ENCODE results near the gene B4GALT1. TPM values are rescaled to one million over a fixed set of nuclear protein-coding genes. Genes with fewer than 3 reads are reported as not detected.

Gene B4GALT1
- total RNA-seq, 1 experiment from 2014 or later = 19.1 TPM

DNA sequence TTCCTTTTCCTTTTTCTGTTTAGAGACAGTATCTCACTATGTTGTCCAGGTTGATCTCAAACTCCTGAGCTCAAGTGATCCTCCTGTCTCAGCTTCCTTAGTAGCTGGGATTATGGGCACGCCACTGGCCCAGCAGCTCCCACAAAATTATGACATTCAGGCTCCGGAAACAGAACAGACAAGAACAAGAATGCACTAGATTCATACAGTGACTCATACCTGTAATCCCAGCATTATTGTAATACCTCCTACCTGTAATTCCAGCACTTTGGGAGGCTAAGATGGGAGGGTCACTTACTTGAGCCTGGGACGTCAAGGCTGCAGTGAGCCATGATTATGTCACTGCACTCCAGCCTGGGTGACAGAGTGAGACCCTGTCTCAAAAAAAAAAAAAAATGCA is 26.7 kb upstream of the B4GALT1 start:
- ChIA-PET CTCF (interaction anchor here (0.6 kb wide), 1 partner anchor 68 kb away, joined by 5 read pairs; no protein-coding TSS in a partner anchor), POLR2A (no interaction called here)
- DNase-seq (ENCODE audit: low spot score) = no peak
- Mint-ChIP-seq H3K27ac (no peak overlapping the region), H3K9me3 (no peaks in the 10 kb centered on the region), H3K4me3 (no peak overlapping the region), H3K27me3 (ENCODE audit: low read depth) (no peaks in the 10 kb centered on the region; the same call in 1 of the 2 replicates), H3K36me3 (no peaks in the 10 kb centered on the region), H3K4me1 (no peaks in the 10 kb centered on the region; the same call in 1 of the 2 replicates)
- TF ChIP-seq GABPB1 (CRISPR knock-in tag; IDR thresholded peaks at IDR 0.05) (no peak), TP53 (CRISPR knock-in tag; IDR thresholded peaks at IDR 0.05) (no peak), ZNF317 (CRISPR knock-in tag; IDR thresholded peaks at IDR 0.05; ENCODE audit: borderline replicate concordance, low read depth) (no peak), JAZF1 (CRISPR knock-in tag; IDR thresholded peaks at IDR 0.05) (no peak), CBFB (CRISPR knock-in tag; IDR thresholded peaks at IDR 0.05; ENCODE audit: low read depth) (no peak), NFYB (CRISPR knock-in tag; conservative IDR thresholded peaks at IDR 0.05; ENCODE audit: low read depth) (no peak), ATF1 (CRISPR knock-in tag; IDR thresholded peaks at IDR 0.05) (no peak), GTF2I (CRISPR knock-in tag; conservative IDR thresholded peaks at IDR 0.05) (no peak), ZNF121 (CRISPR knock-in tag; IDR thresholded peaks at IDR 0.05) (no peak)
- TF ChIP-seq, protein P1, sequence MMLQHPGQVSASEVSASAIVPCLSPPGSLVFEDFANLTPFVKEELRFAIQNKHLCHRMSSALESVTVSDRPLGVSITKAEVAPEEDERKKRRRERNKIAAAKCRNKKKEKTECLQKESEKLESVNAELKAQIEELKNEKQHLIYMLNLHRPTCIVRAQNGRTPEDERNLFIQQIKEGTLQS (CRISPR knock-in tag; conservative IDR thresholded peaks at IDR 0.05) = no peak
- TF ChIP-seq, protein P2, sequence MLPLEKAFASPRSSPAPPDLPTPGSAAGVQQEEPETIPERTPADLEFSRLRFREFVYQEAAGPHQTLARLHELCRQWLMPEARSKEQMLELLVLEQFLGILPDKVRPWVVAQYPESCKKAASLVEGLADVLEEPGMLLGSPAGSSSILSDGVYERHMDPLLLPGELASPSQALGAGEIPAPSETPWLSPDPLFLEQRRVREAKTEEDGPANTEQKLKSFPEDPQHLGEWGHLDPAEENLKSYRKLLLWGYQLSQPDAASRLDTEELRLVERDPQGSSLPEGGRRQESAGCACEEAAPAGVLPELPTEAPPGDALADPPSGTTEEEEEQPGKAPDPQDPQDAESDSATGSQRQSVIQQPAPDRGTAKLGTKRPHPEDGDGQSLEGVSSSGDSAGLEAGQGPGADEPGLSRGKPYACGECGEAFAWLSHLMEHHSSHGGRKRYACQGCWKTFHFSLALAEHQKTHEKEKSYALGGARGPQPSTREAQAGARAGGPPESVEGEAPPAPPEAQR (CRISPR knock-in tag; IDR thresholded peaks at IDR 0.05) = no peak
- TF ChIP-seq, protein P3, sequence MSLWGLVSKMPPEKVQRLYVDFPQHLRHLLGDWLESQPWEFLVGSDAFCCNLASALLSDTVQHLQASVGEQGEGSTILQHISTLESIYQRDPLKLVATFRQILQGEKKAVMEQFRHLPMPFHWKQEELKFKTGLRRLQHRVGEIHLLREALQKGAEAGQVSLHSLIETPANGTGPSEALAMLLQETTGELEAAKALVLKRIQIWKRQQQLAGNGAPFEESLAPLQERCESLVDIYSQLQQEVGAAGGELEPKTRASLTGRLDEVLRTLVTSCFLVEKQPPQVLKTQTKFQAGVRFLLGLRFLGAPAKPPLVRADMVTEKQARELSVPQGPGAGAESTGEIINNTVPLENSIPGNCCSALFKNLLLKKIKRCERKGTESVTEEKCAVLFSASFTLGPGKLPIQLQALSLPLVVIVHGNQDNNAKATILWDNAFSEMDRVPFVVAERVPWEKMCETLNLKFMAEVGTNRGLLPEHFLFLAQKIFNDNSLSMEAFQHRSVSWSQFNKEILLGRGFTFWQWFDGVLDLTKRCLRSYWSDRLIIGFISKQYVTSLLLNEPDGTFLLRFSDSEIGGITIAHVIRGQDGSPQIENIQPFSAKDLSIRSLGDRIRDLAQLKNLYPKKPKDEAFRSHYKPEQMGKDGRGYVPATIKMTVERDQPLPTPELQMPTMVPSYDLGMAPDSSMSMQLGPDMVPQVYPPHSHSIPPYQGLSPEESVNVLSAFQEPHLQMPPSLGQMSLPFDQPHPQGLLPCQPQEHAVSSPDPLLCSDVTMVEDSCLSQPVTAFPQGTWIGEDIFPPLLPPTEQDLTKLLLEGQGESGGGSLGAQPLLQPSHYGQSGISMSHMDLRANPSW (CRISPR knock-in tag; conservative IDR thresholded peaks at IDR 0.05; ENCODE audit: low read depth) = no peak
- TF ChIP-seq, protein P4, sequence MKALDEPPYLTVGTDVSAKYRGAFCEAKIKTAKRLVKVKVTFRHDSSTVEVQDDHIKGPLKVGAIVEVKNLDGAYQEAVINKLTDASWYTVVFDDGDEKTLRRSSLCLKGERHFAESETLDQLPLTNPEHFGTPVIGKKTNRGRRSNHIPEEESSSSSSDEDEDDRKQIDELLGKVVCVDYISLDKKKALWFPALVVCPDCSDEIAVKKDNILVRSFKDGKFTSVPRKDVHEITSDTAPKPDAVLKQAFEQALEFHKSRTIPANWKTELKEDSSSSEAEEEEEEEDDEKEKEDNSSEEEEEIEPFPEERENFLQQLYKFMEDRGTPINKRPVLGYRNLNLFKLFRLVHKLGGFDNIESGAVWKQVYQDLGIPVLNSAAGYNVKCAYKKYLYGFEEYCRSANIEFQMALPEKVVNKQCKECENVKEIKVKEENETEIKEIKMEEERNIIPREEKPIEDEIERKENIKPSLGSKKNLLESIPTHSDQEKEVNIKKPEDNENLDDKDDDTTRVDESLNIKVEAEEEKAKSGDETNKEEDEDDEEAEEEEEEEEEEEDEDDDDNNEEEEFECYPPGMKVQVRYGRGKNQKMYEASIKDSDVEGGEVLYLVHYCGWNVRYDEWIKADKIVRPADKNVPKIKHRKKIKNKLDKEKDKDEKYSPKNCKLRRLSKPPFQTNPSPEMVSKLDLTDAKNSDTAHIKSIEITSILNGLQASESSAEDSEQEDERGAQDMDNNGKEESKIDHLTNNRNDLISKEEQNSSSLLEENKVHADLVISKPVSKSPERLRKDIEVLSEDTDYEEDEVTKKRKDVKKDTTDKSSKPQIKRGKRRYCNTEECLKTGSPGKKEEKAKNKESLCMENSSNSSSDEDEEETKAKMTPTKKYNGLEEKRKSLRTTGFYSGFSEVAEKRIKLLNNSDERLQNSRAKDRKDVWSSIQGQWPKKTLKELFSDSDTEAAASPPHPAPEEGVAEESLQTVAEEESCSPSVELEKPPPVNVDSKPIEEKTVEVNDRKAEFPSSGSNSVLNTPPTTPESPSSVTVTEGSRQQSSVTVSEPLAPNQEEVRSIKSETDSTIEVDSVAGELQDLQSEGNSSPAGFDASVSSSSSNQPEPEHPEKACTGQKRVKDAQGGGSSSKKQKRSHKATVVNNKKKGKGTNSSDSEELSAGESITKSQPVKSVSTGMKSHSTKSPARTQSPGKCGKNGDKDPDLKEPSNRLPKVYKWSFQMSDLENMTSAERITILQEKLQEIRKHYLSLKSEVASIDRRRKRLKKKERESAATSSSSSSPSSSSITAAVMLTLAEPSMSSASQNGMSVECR (CRISPR knock-in tag; IDR thresholded peaks at IDR 0.05; ENCODE audit: borderline replicate concordance) = no peak
- TF ChIP-seq, protein P5, sequence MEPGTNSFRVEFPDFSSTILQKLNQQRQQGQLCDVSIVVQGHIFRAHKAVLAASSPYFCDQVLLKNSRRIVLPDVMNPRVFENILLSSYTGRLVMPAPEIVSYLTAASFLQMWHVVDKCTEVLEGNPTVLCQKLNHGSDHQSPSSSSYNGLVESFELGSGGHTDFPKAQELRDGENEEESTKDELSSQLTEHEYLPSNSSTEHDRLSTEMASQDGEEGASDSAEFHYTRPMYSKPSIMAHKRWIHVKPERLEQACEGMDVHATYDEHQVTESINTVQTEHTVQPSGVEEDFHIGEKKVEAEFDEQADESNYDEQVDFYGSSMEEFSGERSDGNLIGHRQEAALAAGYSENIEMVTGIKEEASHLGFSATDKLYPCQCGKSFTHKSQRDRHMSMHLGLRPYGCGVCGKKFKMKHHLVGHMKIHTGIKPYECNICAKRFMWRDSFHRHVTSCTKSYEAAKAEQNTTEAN (CRISPR knock-in tag; IDR thresholded peaks at IDR 0.05) = no peak
- TF ChIP-seq, protein P6, sequence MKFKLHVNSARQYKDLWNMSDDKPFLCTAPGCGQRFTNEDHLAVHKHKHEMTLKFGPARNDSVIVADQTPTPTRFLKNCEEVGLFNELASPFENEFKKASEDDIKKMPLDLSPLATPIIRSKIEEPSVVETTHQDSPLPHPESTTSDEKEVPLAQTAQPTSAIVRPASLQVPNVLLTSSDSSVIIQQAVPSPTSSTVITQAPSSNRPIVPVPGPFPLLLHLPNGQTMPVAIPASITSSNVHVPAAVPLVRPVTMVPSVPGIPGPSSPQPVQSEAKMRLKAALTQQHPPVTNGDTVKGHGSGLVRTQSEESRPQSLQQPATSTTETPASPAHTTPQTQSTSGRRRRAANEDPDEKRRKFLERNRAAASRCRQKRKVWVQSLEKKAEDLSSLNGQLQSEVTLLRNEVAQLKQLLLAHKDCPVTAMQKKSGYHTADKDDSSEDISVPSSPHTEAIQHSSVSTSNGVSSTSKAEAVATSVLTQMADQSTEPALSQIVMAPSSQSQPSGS (CRISPR knock-in tag; IDR thresholded peaks at IDR 0.05; ENCODE audit: borderline replicate concordance, low read depth) = no peak
- ATAC-seq = no peak

All from WTC11 (cell line).